SK-N-SH (cell line): ENCODE measurements around the gene CSNK1A1L.

ENCODE experiments used
- EP300 ChIP-seq, 2 experiments: IDR thresholded peaks; 2 replicates each; pipeline versions ENCODE4 v1.4.0 to v1.6.1; 2012; ENCODE audit warnings: borderline replicate concordance in 1 of 2, low read depth in 1 of 2, low read length in 1 of 2
- EZH2phosphoT487 ChIP-seq: fragments of 200-600 bp; sonication (generic); IDR thresholded peaks from 2 replicates; pipeline ENCODE4 v1.6.1; 2017; ENCODE audit warnings: low read depth, mixed run types, mild to moderate bottlenecking, antibody characterized with exemption, moderate library complexity, borderline replicate concordance
- POLR2AphosphoS5 ChIP-seq: IDR thresholded peaks from 2 replicates; pipeline ENCODE4 v1.6.1; 2012; ENCODE audit warnings: low read depth, low read length
- RFX5 ChIP-seq: IDR thresholded peaks from 2 replicates; pipeline ENCODE4 v1.6.1; 2012; ENCODE audit warnings: mild to moderate bottlenecking, improper control_type of control experiment, low read length
- TCF12 ChIP-seq: IDR thresholded peaks from 2 replicates; pipeline ENCODE4 v1.4.0; 2012
- TF ChIP-seq, protein P1 (sequence below): fragments of 200-600 bp; sonication (generic); IDR thresholded peaks from 2 replicates; pipeline ENCODE4 v1.6.1; 2017; ENCODE audit warnings: antibody characterized with exemption, mild to moderate bottlenecking, moderate library complexity
- TF ChIP-seq, protein P2 (sequence below): IDR thresholded peaks from 2 replicates; pipeline ENCODE4 v1.4.0; 2012; ENCODE audit warnings: low read depth

DNA sequence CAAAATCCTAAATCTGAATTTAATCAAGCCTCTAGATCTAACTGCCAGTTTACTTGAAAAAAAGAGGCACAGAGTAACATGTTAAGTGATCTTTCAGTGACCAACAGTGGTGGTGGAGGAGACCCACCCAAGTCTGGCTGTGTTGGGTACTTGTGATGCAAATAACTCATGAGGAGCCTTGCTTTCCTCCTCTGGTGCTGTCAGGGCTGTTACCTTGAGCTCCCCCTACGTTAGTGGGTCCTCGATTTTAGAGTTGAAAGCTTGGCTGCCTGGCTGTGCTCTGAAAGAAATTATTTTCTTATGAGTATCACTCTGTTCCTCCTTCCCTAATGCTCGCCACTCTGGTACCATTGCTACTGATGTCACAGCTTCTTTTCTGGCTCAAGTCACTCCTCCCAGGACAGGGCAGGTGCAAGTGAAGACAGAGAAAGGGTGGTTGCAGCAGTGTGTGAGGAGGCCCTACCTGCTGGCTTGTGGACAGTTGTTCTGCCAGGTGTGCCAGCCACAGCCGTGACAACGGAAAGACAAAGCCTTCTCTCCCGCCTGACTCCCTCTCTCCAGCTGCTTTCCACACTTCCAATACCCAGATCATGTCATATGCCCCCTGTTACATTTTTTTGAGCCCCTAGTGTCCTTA is 39.5 kb downstream of the CSNK1A1L start:
- TF ChIP-seq POLR2AphosphoS5 (no peak), RFX5 (no peak), EP300 (IDR thresholded peaks at IDR 0.05; ENCODE audit: borderline replicate concordance in 1 of 2, low read depth in 1 of 2, low read length in 1 of 2) (no peak), EZH2phosphoT487 (no peak), TCF12 (no peak)
- TF ChIP-seq, protein P1, sequence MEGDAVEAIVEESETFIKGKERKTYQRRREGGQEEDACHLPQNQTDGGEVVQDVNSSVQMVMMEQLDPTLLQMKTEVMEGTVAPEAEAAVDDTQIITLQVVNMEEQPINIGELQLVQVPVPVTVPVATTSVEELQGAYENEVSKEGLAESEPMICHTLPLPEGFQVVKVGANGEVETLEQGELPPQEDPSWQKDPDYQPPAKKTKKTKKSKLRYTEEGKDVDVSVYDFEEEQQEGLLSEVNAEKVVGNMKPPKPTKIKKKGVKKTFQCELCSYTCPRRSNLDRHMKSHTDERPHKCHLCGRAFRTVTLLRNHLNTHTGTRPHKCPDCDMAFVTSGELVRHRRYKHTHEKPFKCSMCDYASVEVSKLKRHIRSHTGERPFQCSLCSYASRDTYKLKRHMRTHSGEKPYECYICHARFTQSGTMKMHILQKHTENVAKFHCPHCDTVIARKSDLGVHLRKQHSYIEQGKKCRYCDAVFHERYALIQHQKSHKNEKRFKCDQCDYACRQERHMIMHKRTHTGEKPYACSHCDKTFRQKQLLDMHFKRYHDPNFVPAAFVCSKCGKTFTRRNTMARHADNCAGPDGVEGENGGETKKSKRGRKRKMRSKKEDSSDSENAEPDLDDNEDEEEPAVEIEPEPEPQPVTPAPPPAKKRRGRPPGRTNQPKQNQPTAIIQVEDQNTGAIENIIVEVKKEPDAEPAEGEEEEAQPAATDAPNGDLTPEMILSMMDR, result no peak
- TF ChIP-seq, protein P2, sequence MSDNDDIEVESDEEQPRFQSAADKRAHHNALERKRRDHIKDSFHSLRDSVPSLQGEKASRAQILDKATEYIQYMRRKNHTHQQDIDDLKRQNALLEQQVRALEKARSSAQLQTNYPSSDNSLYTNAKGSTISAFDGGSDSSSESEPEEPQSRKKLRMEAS, result no peak
